HS-27A (cell line): ENCODE data around the gene RAB40C.
"Not testable (repeated sequence)": the region's sequence is repeated elsewhere in the genome, so short reads cannot be mapped to it uniquely, and the experiment has no call there.

ENCODE experiments used
- DNase-seq: peaks from one replicate; pipeline ENCODE4 v3.0.0-alpha.2; 2012; ENCODE audit warnings: low read depth, missing footprints

The RAB40C gene

DNA sequence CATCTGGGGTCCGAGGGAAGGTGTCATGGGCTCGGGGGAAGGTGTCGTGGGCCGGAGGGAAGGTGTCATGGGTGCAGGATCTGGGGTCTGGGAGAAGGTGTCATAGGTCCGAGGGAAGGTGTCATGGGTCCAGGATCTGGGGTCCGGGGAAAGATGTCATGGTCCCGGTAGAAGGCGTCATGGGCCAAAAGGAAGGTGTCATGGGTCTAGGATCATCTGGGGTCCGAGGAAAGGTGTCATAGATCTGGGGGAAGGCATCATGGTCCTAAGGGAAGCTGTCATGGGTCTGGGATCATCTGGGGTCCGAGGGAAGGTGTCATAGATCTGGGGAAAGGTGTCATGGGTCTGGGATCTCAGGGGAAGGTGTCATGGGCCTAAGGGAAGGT is 942 bp downstream of the RAB40C start:
- no peak for DNase-seq

DNA sequence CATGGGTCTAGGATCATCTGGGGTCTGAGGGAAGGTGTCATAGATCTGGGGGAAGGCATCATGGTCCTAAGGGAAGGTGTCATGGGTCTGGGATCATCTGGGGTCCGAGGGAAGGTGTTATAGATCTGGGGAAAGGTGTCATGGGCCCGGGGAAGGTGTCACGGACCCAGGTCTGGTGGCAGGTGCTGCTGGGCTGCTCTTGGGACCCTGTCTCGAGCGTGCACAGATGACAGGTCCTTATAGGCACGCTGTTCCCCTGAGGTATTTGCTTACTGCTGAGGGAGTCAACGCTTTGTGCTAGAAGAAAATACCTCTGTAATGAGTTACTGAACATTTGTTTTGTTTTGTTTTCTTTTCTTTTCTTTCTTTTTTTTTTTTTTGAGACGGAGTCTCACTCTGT is 1.4 kb downstream of the RAB40C start:
- DNase-seq = no peak

DNA sequence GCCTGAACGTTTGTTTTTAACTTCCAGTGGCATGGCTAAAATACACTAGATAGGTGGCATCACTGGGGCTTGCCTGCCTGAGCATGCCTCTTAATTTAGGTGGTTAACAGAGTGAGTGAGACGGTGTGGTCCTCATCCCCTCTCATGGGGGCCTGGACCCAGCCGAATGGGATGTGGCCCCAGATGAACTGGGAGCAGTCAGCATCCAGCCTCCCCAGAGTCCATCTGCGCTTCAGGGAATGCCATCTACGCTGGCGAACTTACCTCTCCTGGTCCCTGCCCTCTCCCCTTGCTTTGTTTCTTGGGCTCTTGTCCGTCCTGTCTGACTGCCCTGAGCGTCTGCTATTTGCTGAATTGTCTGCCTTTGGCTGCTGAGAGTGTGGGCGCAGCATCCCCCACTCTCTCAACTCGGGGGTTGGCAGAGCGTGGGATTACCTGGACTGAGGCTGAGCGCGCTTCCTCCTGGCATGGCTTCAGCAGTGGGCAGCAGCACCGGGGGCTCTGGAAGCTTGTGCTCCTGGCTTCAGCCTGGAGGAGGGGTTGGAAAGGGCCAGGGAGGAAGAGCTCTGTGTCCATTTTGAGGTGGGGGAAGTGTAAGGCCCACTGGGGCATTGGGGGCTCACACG is 2.1 kb downstream of the RAB40C start:
- DNase-seq = no peak

DNA sequence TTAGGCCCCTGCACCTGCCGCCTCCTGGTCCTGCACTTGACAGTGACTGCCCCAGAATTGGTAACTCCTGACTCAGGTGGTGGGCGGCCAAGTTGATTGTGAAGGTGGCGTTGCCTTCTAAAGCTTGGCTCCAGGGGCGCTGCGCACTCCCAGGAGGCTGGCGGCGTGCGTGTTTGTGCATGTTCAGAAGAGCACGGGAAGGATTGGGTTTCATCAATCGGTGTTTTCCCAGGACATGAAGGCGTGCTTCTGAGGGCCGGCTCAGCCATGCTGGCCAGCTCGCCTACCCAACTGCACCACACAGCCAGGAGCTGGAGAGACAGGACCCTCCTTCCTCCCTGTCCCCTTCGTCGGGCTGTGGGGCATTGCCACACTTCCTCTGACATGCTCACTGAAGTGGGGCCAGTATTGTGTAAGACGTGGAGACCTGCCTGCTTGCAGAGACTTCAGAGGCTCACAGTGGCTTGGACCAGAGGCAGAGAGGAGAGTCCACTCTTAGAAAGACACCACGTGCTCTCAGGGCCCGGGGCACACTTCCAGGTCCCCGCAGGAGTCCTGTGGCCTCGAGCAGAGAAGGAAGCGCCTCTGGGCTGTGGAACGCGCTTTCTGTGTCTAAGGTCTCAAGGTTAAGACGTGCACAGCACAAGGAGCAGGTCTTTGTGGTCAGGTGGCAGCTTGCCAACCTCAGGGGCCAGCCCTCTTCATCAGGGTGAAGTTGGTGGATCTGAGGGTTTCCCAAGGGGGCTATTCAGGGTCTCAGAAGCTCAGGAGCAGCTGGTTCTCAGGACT is 2.8 kb downstream of the RAB40C start:
- no peak for DNase-seq

DNA sequence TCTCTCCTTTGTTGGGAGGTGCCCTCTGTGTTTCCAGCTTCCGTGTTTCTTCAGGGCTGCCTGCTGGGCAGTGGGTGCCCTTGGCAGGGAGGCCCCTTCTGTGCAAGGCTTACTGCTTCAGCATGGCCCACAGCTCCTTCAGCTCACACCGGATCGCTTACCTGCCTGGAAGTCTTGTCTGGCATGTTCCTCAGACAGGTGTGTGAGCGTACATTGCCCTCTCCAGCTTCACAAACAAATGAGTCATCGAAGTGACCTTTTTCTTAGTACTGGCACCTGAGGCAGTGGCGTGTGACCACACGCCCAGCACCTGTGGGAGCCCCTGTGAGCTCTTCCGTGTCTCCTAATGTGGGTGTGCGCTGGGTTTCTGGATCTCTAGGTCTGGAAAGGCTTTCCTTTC is 3.5 kb downstream of the RAB40C start:
- DNase-seq = no peak

DNA sequence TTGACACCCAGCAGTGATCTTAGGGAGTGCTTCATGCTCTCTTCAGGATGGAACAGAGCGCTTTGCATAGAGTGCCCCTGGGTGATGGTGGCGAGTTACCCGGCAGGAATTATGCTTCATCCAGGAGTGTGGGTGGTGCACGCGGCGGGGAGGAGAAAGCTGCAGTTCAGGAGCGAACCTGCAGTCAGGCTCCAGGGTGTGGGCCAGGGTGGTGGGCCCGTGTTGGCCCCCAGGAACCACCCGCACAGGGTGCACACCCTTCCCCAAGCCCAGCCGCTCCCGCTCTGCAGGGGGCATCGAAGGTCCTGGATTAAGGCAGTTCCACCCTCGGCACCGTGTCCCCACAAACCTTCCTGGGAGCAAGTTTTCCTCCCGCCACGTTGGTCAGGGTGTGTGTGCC is 3.9 kb downstream of the RAB40C start:
- no peak for DNase-seq

DNA sequence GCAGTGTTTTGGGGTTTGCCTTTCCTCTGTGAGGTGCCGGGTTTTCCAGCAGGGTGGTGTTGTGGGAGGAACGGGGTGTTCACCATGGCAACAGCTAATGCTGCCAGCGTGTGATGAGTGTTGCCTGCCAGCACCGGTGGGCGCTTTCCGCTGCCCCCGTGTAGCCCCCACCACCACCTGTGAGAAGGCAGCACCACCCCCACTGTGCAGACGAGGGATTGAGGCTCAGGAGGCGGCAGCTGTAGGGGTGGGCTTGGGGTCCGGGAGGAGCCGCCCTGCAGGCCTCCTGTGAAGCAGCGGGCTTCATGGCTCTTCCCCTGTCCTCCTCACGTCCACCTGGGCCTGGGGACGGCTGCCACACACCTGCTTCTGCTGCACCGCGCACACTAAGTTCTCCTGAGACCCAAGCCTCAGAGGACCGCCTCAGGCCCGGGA is 5.2 kb downstream of the RAB40C start:
- no peak for DNase-seq

DNA sequence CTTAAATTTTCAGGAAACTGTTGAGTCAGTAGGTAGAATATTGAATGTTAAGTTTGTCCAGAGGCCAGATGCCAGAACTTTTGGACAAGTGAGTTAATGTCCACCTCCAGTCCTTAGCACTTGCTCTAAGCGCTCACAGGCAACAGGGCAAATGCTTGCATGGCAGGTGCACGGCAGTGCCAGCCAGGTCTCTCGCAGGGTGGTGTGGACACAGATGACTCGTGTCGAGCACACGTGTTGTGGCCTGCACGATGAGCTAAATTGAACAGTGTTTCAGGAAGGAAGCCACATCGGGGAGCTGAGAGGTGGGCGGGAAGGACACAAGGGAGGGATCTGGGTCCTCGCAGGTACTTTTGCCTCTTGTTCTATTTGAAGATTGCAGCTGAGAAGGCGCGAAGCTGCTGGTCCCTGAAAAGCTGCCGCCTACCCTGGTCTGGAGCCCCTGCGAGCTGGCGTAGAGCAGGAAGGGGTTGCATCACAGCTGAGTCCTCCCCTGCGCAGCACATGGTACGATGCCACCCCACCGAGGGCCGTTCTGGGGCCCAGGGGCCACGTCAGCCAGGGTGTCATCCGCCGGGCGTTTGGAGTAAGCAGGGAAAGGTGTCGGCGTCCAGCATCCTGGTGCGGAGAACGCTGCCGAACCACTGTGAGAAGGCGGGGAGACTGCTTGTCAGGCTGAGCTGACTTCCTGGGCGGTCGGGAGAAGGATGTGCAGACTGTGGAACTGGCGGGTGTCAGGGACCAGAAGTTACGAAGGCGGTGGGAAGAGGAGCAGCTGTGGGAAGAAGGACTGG is 6.3 kb downstream of the RAB40C start:
- DNase-seq = no peak

DNA sequence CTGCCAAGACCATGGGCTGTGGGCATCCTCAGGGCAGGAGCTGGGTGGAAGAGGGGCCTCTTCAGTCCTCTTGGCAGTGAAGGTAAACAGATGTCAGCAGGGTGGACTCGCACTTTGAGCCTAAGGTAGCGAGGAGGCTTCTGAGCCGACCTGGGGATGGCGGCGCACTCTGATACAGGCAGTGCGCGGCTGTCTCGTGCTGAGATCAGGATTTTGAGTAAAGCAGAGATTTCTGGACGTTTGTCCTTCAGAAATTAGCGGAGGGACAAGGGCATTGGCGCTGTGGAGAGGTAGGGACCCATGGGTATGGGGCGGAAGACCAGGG is 6.8 kb downstream of the RAB40C start:
- DNase-seq = no peak

DNA sequence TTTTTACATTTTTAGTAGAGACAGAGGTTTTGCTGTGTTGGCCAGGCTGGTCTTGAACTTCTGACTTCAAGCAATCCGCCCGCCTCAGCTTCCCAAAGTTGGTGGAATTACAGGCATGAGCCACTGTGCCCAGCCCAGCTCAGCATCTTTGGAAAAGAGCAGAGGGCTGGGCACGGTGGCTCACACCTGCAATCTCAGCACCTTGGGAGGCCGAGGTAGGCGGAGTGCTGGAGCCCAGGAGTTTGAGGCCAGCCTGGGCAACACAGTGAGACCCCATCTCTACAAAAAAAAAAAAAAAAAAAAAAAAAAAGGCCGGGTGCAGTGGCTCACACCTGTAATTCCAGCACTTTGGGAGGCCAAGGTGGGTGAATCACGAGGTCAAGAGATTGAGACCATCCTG is 7.8 kb downstream of the RAB40C start:
- DNase-seq = not testable (repeated sequence)

DNA sequence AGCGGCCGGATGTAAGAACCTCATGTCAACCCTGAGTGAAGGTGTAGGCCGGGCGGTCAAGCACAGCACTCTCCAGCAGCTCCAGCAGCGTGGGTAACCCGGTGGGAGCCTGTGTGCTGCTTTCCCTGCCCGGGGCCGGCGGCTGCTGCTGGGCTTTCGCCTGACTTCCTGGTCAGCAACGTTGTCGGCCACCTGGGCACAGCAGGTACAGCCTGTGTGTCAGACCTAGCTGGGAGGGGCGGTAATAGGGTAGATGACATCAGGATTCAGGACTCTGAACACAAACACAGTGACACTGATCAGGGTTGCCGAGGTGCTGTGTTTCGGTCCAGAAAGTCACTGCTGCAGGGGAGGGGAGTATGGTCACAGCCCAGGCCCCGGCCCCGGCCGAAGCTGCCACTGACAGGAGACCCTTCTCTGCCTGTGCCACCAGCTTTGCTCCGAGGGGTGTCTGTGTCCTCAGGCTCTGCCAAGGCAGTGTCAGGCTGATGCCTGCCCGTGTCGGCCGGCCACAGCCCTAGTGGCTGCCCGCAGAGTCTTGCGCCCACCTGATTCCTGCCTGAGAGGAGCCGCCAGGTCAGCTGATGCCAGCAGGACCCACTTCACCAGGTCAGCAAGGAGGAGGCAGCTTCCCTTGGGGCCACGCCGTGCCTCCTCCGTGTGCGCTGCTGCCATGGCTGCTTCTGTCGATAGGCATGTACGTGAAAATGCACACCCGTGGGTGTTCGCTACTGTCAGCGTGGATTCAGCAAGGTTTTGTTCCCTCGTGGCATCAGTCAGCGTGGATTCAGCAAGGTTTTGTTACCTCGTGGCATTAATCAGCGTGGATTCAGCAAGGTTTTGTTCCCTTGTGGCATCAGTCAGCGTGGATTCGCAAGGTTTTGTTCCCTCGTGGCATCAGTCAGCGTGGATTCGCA is 9.2 kb downstream of the RAB40C start:
- DNase-seq = no peak

DNA sequence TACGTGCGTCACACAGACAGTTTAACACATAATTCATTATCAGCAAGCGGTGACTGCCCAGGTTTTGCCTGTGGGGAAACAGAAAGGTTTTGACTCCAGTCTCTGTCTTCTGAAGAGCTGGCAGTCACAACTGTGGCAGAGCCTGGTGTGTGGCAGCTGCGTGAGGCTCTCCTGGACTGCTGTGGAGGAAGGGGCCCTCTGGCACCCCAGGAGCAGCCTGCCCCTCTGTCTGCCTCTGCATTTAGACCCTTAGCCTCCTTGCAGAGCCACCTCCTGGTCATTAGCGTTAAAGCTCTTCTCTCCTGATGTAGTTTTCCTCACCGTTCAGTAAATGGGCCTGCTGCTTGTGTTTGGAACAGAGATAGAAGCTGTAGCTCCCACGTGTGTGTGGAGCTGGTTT is 10.9 kb downstream of the RAB40C start:
- DNase-seq = no peak

DNA sequence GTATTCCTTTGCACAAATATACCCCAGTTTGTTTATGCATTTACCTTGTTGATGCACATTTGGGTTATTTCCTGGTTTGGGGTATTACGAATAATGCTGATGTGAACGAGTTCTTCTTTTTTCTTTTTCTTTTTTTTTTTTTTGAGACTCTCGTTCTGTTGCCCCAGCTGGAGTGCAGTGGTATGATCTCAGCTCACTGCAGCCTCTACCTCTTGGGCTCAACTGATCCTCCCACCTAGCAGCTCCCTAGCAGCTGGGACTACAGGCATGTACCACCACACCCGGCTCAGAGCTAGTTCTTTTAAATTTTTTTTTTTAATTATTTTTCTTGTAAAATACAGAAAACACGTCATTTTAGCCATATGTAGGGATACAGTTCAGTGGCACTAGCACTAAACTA is 14.1 kb downstream of the RAB40C start:
- no peak for DNase-seq

DNA sequence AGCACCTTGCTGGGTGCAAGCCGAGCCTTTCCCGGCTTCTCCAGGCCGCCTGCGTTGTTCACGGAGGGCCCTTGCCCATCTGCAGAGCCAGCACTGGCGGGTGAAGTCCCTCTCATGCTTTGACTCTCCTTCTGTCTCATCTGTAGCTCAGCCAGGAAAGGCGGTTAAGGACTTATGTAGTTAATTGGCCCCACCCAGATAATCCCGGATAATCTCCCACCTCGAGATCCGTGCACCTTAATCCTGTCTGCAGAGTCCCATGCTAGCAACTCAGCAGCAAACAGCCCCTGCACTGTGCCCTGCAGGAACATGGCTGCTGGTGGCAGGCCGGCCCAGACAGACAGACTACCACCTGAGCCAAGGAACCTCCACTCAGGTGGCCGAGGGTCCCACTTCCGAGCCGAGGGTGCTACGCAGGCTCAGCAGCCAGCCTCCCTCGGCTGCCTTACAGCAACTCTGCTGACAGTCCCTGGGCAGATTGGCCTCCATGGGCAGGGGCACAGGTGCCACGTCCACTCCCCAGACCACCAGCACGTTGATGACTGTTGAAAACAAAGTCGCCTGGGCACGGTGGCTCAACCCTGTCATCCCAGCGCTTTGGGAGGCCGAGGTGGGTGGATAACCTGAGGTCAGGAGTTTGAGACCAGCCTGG is 16.9 kb downstream of the RAB40C start:
- no peak for DNase-seq

DNA sequence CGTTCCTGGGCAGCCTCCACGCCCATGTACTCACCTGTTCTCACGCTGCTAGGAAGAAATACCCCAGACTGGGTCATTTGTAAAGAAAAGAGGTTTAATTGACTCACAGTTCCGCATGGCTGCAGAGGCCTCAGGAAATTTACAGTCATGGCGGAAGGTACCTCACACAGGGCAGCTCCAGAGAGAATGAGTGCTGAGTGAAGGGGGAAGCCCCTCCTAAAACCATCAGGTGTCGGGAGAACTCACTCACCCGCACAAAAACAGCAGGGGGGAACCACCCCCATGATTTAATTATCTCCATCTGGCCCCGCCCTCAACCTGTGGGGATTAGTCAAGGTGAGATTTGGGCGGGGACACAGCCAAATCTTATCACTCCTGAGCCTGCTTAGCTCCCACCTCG is 18.2 kb downstream of the RAB40C start:
- DNase-seq = no peak

DNA sequence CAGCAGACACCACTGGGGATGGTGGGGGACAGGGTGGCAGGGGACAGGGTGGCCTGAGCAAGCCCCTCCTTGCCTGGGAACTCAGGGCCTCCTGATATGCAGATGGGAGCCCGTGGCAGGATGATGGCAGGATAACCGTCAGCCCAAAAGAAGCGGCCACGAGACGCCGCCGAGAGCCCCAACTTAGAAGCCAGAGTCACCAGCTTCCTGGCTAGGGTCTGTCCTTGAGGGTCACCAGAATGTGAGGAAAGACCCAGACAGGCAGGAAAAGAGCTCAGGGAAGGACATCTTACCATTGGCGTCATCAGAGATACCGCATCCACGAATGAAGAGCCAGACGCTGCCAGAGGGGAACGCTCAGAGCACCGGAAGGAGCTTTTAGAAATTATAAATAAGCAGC is 19.4 kb downstream of the RAB40C start:
- no peak for DNase-seq

DNA sequence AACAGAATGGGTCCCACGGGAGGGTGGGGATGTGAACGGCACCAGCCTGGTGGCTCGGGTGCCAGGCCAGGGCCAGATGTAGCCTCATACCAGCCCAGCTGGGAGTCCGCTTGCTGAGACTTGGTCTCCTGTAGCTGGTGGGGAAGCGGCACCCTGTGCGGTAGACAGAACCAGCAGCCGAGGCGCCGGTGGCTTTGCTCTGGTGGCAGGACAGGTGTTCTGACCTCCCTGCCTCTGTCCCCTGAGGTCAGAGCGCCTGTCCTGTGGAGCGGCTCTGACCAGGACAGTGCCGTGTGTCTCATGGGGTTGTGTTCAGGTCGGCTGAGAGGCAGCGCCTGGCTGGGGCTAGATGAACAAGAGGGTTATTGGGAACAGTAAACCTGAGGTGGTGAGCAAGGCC is 20.1 kb downstream of the RAB40C start:
- no peak for DNase-seq

DNA sequence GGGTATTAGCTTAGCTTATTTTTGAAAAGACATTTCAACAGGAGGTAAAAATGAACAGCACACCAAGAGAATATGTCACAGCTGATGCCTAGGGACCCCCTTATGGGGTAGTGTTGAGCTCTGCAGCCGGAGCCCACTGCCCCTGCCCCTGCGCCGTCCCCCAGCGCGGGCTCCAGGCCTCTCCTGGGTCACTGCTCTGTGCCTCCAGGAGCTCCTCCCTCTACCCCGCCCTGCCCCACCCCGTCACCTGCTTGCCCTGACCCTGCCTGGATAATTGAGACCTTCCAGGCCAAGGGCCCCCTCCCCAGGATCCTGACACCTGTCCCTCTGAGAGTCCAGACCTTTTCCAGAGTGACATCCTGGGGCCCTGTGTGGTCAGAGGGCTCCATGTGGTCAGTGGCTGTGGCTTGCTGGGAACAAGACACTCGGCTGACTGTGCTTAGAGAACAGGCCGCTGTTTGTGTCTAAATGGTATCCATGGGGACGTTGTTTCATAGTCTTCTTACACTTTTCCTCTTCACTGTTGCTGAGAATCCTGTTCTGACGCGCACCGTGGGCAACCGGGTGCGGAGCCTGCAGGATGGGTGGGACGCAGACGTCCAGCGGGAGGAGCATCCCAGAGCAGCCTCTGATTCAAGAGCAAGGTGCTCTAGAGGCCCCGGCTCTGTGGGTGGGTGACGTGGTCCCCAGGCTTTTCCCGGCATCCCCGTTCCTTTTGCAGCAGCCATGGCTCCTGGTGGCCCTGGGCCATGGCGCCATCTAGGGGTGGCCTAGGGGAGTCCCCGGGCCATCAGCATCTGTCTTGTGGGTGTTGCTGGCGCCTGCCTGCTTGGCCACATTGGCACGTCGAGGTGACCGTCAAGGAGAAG is 20.9 kb downstream of the RAB40C start:
- DNase-seq = no peak

DNA sequence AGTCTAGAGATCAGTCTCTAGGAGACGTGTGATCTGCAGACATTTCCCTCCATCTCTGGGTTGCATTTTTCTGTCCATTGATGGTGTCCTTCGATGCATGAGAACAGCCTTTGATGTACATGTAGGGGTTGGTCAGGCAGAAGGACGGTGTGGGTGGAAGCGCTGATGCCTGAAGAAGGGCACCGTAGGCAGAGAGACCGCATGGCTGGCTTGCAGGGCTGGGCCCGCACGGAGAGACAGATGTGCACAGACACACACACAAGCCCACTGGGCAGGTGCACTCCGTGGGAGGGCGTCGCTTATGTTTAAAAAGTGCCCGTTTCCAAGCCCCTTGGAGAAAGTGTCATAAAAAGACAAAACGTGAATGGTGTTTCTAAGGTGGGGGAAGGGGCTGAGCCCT is 25.3 kb downstream of the RAB40C start:
- no peak for DNase-seq

DNA sequence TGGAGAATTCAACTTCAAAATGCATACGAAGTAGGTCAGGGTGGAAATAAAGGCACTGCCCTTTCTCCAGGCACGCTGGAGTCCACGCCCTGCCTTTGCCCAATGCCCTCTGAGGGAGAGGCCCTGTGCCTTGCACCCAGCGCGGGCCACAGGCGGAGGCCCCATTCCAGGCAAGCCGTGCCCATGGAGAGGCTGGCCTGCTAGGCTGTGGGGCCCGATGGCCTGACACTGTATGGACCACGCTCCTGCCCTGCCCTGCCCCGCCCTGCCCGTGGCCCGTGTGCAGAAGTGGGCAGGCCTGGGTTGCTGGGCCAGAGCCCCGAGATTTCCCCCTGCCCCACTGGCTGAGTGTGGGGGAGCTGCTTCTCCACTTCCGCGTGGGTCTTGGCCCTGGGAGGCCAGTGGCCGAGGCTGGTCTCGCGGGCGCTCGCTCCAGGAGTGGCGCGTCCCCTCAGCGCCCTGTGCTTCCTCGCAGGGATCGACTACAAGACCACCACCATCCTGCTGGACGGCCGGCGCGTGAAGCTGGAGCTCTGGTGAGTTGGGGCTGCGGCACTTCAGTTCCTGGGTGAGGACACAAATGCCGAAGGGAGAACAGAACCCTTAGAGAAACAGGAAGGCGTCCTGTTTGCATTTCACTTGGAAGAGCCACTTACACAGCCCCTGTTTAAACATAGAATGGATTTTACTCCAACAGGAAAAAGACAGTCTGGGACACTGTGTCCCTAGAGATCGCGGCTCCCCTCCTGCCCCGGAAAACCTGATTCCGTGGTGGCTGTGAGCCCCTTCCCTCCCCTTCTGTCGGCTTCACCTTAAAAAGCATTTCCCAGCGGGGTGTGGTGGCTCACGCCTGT is 27.1 kb downstream of the RAB40C start:
- no peak for DNase-seq
